ENCODE results near the gene MITF.

Gene MITF

GRCh38 chr3:69745505-69745904 lies 6.2 kb downstream of the MITF start:
- DNase-seq (ENCODE audit: low read depth) = no peak
- no peak overlapping the region for H3K4me3 ChIP-seq (ENCODE audit: low read length)
- no peak for TF ChIP-seq CTCF (conservative IDR thresholded peaks at IDR 0.05; ENCODE audit: low read depth, low read length)

GRCh38 chr3:69746119-69746518 lies 6.9 kb downstream of the MITF start:
- DNase-seq (ENCODE audit: low read depth) = no peak
- no peak for TF ChIP-seq CTCF (conservative IDR thresholded peaks at IDR 0.05; ENCODE audit: low read depth, low read length)

GRCh38 chr3:69747511-69748258 lies 8.4 kb downstream of the MITF start:
- H3K4me3 ChIP-seq (ENCODE audit: low read length) = no peak overlapping the region
- no peak for DNase-seq (ENCODE audit: low read depth)
- no peak for TF ChIP-seq CTCF (conservative IDR thresholded peaks at IDR 0.05; ENCODE audit: low read depth, low read length)

More at GRCh38 chr3:69746119-69746518, 6.9 kb downstream of the MITF start:
- H3K4me3 ChIP-seq (ENCODE audit: low read length) = no peak overlapping the region

GRCh38 chr3:69748503-69748902 lies 9.2 kb downstream of the MITF start:
- no peak for DNase-seq (ENCODE audit: low read depth)
- no peak for TF ChIP-seq CTCF (conservative IDR thresholded peaks at IDR 0.05; ENCODE audit: low read depth, low read length)

GRCh38 chr3:69749461-69749860 lies 10.2 kb downstream of the MITF start:
- H3K4me3 ChIP-seq (ENCODE audit: low read length) = no peak overlapping the region
- no peak for TF ChIP-seq CTCF (conservative IDR thresholded peaks at IDR 0.05; ENCODE audit: low read depth, low read length)
- DNase-seq (ENCODE audit: low read depth) = no peak

More at GRCh38 chr3:69748503-69748902, 9.2 kb downstream of the MITF start:
- no peak overlapping the region for H3K4me3 ChIP-seq (ENCODE audit: low read length)

GRCh38 chr3:69750549-69750948 lies 11.3 kb downstream of the MITF start:
- DNase-seq (ENCODE audit: low read depth) = no peak
- TF ChIP-seq CTCF (conservative IDR thresholded peaks at IDR 0.05; ENCODE audit: low read depth, low read length) = no peak
- H3K4me3 ChIP-seq (ENCODE audit: low read length) = no peak overlapping the region

GRCh38 chr3:69751074-69751476 lies 11.8 kb downstream of the MITF start:
- no peak overlapping the region for H3K4me3 ChIP-seq (ENCODE audit: low read length)
- no peak for TF ChIP-seq CTCF (conservative IDR thresholded peaks at IDR 0.05; ENCODE audit: low read depth, low read length)
- DNase-seq (ENCODE audit: low read depth) = no peak

All from retinal pigment epithelial cell (primary cell).